GM13977 (cell line): ENCODE measurements around the gene PDCL3.

Source experiments
- DNase-seq: peaks from one replicate; pipeline ENCODE4 v3.0.0; 2012; ENCODE audit warnings: low spot score
- in situ Hi-C: fragments of 300-500 bp; cut with MboI; formaldehyde crosslinking; loops from one replicate; pipeline ENCODE4 v1.12.0; 2022; ENCODE audit warnings: low sequenced_read_pairs, low pct_unique_long_range_greater_than_20kb, mixed read lengths, inconsistent platforms; ENCODE audit not compliant: unreplicated experiment
- TF ChIP-seq, protein P1 (sequence below): IDR thresholded peaks from 2 replicates; pipeline ENCODE4 v1.5.1; 2012; ENCODE audit warnings: mild to moderate bottlenecking, control low read depth; ENCODE audit not compliant: insufficient read depth; ENCODE audit errors: extremely low read depth, missing control alignments

Gene PDCL3

DNA sequence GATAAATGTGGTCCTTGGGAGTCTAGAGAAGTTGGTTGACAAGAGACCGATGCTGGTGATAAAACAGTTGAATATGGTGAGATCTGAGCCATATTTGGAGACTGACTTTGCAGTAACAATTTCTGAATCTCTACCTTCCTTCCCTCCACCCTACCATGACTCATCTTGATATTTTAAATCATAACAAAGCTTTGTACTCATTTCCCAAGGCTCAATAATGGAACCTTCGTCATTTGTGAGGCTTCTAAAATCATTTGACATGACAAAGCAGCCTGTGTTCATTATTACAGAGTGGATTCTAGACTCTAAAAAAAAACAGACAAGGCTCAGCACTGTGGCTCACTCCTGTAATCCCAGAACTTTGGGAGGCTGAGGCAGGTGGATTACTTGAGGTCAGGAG lies 38.5 kb upstream of the PDCL3 start:
- in situ Hi-C loops: no loop called here
- TF ChIP-seq, protein P1, sequence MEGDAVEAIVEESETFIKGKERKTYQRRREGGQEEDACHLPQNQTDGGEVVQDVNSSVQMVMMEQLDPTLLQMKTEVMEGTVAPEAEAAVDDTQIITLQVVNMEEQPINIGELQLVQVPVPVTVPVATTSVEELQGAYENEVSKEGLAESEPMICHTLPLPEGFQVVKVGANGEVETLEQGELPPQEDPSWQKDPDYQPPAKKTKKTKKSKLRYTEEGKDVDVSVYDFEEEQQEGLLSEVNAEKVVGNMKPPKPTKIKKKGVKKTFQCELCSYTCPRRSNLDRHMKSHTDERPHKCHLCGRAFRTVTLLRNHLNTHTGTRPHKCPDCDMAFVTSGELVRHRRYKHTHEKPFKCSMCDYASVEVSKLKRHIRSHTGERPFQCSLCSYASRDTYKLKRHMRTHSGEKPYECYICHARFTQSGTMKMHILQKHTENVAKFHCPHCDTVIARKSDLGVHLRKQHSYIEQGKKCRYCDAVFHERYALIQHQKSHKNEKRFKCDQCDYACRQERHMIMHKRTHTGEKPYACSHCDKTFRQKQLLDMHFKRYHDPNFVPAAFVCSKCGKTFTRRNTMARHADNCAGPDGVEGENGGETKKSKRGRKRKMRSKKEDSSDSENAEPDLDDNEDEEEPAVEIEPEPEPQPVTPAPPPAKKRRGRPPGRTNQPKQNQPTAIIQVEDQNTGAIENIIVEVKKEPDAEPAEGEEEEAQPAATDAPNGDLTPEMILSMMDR: no peak
- DNase-seq: no peak

DNA sequence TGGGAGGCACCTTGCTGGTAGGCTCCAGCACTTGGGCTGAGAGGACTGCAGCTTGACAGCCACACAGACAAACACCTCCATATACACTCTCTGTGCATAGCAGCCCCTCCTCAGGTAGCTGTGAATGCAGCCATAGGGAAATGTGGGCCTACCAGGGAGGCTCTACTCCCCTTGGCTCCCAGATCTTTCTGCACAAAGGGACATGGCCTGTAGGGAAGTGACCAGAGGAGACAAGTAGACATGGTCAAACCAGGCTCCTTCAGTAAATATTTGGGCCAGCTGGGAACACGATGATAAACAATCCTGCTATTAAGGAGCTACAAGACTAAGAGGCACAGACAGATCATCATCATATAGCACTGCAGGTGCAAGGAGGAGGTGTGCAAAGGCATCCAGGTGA lies 35.9 kb upstream of the PDCL3 start:
- no peak for DNase-seq
- in situ Hi-C loops: no loop called here
- TF ChIP-seq, protein P1: no peak

DNA sequence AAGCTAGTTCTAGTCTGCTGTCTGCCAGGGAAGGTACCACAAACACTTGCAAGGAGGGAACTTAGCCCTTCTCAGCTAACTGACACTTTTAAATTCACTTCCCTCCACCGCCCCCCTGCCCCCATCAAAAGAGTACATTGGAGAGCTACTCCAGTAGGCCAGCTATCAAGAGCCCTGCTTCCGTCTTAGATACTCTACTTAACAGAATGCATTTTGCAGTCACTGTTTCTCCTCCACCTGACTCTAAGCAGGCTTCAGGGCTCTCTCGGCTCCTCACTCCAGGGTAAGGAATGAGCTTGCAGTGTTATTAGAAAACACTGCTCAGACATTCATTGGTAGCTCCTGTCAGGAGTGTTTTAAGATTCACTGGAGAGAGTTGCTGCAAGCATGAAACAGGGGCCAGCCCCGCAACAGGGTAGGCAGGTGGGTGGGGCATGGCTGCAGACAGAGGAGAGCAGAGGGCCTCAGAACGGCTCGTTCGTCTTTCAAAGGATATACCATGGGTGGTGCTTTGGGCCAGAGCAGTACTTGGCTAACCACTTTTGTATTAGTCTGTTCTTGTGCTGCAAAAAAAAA lies 35.3 kb upstream of the PDCL3 start:
- in situ Hi-C loops: no loop called here
- TF ChIP-seq, protein P1: no peak
- DNase-seq: no peak

DNA sequence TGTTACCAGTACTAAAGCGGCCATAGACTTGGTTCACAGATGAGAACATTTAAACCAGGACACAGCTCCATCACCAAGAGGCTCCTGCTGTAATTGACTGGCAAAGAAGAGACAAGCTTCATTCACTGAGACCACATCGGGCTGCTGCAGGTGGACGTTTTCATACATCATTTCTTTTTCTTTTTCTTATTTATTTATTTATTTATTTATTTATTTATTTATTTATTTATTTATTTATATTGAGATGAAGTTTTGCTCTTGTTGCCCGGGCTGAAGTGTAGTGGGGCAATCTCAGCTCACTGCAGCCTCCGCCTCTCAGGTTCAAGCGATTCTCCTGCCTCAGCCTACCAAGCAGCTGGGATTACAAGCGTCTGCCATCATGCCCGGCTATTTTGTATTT lies 33.6 kb upstream of the PDCL3 start:
- in situ Hi-C loops: no loop called here
- TF ChIP-seq, protein P1: no peak
- DNase-seq: no peak

DNA sequence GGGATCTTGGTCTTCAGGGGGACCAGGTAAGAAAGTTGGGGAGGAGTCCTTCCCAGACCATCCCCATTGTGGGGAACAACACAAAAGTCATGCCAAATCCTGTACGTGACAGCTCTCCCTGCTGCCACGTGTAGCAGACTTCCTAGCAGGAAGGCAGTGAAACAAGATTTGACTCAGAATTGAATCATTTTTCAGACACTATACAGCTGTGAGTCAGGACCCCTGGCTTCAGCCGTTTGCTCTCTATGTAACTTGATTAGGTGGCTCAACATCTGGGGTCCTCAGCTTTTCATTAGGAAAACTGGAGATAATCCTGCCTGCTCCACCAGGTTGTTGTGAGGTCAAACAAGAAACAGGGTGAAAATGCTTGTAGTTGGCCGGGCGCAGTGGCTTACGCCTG lies 32.9 kb upstream of the PDCL3 start:
- DNase-seq: no peak
- in situ Hi-C loops: no loop called here
- TF ChIP-seq, protein P1: no peak

DNA sequence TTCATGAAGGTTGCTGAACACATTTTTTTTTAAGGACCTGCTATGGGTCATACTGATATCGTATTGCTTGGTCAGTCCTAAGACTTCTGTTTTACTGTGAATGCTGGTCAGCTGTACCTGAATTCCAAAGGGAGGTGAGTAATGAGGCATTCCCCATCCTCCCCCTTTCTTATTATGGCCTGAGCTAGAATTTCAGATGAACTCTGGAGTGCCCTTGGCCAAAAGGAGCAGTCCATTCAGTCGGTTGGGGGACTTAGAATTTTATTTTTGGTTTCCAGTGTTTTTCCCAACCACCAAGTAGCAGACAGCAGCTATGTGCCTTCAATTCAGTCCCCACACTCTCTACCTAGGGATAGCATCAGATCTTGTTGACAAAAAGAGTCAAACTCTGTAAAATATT lies 26.9 kb upstream of the PDCL3 start:
- no peak for DNase-seq
- in situ Hi-C loops: no loop called here
- TF ChIP-seq, protein P1: no peak

DNA sequence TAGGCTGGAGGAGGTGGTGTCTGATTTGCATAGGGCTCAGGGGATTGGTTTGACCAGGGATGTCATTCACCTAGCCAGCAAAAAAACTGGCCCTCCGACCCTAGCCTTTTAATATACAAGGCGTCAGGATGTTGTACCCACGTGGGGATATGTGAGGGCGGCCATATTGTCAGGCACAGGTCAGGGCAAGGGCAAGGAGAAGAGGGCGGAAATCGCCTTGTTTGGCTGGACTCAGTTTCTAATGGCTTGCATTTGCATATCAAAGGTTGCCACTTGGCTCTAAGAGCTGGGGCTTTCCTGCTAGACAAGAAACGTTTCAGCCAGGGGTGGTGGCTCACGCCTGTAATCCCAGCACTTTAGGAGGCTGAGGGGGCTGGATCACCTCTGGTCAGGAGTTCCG lies 24.9 kb upstream of the PDCL3 start:
- TF ChIP-seq, protein P1: no peak
- in situ Hi-C loops: no loop called here
- no peak for DNase-seq
